T-helper 1 cell (primary cell): ENCODE measurements around the gene KCNQ5.

Experiments
- DNase-seq, 5 donors: peaks; one replicate each; pipeline ENCODE4 v3.0.0-alpha.2; 2012 to 2020

KCNQ5 gene

DNA sequence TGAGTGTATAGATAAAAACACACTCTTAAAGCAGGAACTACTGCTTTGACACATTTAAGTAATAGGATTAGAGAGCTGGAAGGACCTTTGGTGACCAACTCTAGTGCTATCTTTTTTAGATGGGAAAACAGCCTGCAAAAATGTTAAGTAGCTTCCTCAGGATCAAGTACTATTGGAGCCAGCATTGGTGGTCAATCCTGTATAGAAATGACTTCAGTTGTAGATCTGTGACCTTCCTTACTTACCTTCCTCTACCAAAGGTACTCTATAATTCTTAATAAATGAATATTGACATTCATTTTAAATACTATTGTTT lies 18.7 kb downstream of the KCNQ5 start:
- no peak for DNase-seq

- no peak for DNase-seq
Observed at GRCh38 chr6:72642435-72642834, 20.6 kb downstream of the KCNQ5 start.

GRCh38 chr6:72643214-72643613 lies 21.4 kb downstream of the KCNQ5 start:
- DNase-seq, result no peak

DNA sequence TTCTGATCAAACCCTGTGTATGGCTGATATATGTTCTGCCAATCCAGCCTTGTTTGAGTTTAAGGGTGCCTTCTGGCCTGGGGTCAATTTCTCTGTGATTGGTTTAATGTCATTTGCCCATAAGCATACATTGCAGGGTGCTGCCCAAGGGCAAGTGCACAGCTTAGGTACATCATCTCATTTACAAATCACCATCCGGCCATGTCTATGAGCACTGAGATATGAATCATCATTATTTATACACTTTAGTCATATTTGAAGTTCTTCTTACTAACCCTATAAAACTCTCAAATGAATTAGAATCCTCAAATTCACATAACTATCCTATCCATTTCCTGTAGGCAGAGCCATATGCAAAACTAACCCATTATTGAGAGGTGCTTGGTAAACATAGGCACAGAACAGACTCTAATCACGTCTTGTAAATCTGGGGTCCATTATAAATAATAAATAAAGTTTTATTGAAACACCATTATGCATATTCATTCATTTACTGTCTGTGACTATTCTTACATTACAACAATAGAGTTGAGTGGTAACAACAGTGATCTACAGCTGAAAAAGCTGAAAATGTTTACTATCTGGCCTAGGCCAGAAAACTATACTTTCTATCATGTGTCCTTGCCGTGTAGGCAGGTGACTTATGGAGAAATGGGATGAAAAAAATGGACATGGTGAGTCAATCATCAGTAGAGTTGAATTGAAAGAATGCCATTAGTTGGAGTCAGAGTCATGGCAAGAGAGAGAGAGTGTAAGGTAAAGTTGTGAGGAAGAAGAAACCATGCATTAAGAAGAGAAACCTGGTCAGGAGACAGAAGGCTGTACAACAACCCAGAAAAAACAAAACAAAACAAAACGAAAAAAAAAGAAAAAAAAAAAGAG lies 25.0 kb downstream of the KCNQ5 start:
- DNase-seq, result no peak

DNA sequence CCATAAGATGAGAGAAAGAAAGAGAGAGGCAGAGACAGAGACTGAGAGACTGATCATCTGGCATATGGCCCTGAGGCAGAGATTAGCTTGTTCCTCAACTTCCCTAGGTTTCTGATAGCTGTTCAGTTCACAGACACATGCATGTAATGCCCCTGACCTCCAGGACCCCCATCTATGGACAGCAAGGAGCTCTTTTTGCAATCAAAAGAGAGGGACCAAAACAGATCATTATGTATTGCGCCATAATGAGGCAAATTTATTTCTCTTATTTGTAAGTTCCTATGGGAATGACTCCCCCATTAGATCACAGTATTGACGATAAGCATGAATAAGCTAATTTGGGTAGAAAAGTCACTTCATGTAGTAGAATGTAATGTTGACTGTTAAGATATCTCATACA lies 25.6 kb downstream of the KCNQ5 start:
- DNase-seq, result no peak

GRCh38 chr6:72649032-72649984 lies 27.4 kb downstream of the KCNQ5 start:
- peak in 1 of 5 donors; percentile 62 for DNase-seq

- DNase-seq, result no peak
Observed at GRCh38 chr6:72650081-72650745, 28.3 kb downstream of the KCNQ5 start.

GRCh38 chr6:72651174-72651573 lies 29.3 kb downstream of the KCNQ5 start:
- no peak for DNase-seq

DNA sequence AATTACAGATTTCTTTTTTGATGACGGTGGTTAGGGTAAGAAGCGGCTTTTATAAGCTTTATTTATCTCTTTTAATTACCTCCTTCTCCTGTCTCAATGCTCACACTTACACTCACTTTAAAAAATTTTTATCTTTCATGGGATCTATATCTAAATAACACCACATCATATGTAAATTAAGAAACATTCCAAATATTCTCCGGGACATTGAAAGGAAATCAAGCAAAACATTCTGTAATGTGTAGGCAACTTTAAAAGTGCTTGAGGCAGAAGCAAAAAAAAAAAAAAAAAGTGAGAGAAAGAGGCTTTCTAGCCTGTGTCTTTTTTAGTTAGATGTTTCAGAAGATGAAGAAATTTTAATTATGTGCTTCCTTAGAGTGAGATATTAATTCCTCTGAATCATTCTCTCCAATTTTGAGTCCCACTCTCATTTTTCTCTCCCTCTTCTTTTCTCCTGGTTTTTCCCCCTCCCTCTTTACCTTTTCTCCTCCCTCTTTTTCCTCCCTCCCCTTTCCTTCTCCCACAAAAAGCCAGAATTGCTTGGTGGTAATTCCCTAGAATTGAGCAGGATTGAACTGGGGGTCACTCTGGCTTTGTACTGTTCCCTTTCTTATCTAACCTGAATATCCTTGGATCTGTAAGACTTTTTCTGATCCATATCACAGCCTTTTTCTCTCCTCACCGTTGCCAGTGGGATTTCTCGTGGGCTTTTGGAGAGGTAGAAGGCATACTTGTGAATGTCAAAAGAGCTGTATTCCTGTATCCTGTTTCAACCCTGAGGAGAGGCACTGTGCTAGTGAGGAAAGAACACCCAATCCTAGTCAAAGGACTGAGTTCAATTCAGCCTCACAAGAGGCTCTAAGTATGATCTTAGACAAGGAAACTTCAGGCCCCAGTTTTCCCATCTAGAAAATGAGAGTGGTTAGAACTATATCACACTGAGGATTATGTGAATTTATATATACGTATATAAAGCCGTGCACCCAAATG lies 30.4 kb downstream of the KCNQ5 start:
- DNase-seq, result no peak

GRCh38 chr6:72653026-72653425 lies 31.2 kb downstream of the KCNQ5 start:
- DNase-seq, result no peak

DNA sequence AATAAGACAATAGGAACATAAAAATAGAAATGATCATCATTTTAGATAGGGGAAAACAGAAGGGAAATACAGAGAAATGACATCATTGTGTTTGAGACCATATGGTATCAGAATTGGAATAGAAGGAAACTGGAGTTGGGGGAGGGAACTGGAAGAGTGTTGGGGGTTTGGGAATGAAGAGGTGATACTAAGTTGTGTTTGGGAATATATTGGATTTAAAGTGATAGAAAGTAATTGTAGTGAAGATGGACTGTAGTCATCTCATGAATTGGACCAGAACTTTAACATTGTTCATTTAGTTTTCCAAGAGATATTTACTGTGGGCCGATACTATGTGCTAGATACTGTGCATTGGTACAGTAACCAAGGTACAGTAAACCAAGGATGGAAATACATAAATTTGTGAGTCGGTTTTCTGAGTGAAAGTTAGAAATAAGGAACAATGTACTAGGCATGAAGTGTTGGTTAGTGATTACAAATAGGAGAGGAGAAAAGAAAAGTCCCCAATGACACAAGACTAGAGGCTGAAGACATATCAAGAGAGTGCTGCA lies 32.3 kb downstream of the KCNQ5 start:
- no peak for DNase-seq

- DNase-seq, result no peak
Observed at GRCh38 chr6:72657407-72658197, 35.7 kb downstream of the KCNQ5 start.

GRCh38 chr6:72659754-72660153 lies 37.9 kb downstream of the KCNQ5 start:
- DNase-seq, result no peak

- DNase-seq, result no peak
Observed at GRCh38 chr6:72661411-72661810, 39.5 kb downstream of the KCNQ5 start.

DNA sequence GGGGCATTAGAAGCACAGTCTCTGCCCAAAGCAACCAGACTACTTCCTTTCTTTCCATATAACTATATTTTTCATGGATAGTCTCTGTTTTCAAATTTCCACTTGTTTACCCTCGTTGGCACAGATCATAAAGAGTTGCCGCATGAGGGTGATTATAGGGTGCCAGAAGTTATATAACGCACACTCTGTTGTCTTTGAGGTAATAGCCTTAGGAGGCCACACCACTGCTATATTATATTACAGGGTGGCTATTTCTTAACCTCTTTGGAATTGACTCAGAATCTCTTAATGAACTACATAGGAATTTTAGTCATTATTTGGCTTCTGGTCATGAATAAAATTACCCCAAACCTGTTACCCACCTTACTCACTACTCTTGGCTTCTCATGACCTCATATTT lies 43.7 kb downstream of the KCNQ5 start:
- no peak for DNase-seq

- DNase-seq, result no peak
Observed at GRCh38 chr6:72669324-72669723, 47.5 kb downstream of the KCNQ5 start.

DNA sequence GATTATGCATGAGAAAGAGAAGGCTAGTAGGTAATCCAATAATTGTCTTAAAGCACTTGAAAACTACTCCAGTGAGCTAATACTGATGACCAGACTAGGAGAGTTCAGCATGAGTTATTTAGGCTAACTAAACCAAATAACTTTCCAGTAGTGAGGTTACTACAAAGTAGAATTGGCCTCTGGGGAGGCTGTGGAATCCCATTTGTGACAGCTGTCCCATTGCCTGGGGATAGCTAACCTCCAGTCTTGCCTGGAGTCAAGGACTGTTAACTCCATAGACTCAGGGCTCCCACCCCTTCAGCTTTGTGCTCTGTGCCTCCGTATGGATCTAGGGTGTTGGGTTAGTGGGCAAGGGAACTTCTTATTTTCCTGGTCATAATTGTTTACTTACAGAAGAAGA lies 51.0 kb downstream of the KCNQ5 start:
- DNase-seq, result no peak

GRCh38 chr6:72674842-72675241 lies 53.0 kb downstream of the KCNQ5 start:
- no peak for DNase-seq

GRCh38 chr6:72675396-72675795 lies 53.5 kb downstream of the KCNQ5 start:
- DNase-seq, result no peak

GRCh38 chr6:72676995-72677394 lies 55.1 kb downstream of the KCNQ5 start:
- DNase-seq, result no peak

DNA sequence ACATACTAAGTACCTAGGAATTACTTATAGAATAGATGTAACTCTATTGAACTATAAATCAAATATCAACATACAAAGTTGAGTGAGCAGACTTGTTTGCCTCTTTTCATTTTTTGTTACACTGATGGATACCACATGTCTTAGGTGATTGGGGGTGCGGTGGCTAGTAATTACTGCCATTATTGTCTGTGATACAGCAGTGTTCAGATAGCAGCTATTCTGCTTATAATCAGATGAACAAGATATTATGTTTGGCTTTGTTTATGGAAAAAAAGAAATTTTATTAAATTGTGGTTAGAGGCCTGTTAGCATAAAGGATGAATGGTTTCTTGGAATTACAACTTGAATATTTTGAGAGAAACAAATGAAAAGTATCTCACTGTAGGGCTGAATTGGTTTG lies 55.9 kb downstream of the KCNQ5 start:
- no peak for DNase-seq
